SK-N-SH treated with all-trans-retinoic acid at 6 μM for 48 hours (cell line): ENCODE results near the gene SSRP1.

Experiments
- ARNTL ChIP-seq: fragments of 450-650 bp; formaldehyde crosslinking; IDR thresholded peaks from 2 replicates; pipeline ENCODE4 v1.5.0; 2020; ENCODE audit warnings: low read depth, mild to moderate bottlenecking, moderate library complexity, borderline replicate concordance
- GLIS3 ChIP-seq: fragments of 250-450 bp; sonication (Bioruptor Pico); IDR thresholded peaks from 2 replicates; pipeline ENCODE4 v1.5.0; 2020; ENCODE audit warnings: mild to moderate bottlenecking, moderate library complexity
- PATZ1 ChIP-seq: fragments of 250-450 bp; sonication (Bioruptor Pico); IDR thresholded peaks from 2 replicates; pipeline ENCODE4 v1.8.0; 2020; ENCODE audit warnings: mild to moderate bottlenecking, moderate library complexity, borderline replicate concordance
- TSHZ2 ChIP-seq: fragments of 250-450 bp; sonication (Bioruptor Pico); IDR thresholded peaks from 2 replicates; pipeline ENCODE4 v1.5.0; 2020; ENCODE audit warnings: mild to moderate bottlenecking, moderate library complexity
- ZC3H10 ChIP-seq: fragments of 250-450 bp; sonication (Bioruptor Pico); IDR thresholded peaks from 2 replicates; pipeline ENCODE4 v1.5.1; 2021; ENCODE audit warnings: mild to moderate bottlenecking, moderate library complexity

GRCh38 chr11:57335023-57335342 lies 709 bp downstream of the SSRP1 start:
- no peak for TF ChIP-seq ARNTL
- TF ChIP-seq TSHZ2 (CRISPR knock-in tag): no peak
- TF ChIP-seq PATZ1 (CRISPR knock-in tag): no peak
- TF ChIP-seq GLIS3 (CRISPR knock-in tag): no peak
- no peak for TF ChIP-seq ZC3H10 (CRISPR knock-in tag)
